Measurements from ENCODE around the gene RINT1.

- no peak for TF ChIP-seq BHLHE40 (IDR thresholded peaks at IDR 0.05; ENCODE audit: borderline replicate concordance)
- no peak for TF ChIP-seq TARDBP (IDR thresholded peaks at IDR 0.05)
- no peak for TF ChIP-seq SUZ12 (IDR thresholded peaks at IDR 0.05)
- TF ChIP-seq LEF1 (IDR thresholded peaks at IDR 0.05; ENCODE audit: borderline replicate concordance) = no peak
- no peak for TF ChIP-seq FOXM1 (IDR thresholded peaks at IDR 0.05; ENCODE audit: borderline replicate concordance)
- TF ChIP-seq ELF4 (IDR thresholded peaks at IDR 0.05) = no peak
- no peak for TF ChIP-seq PKNOX1 (IDR thresholded peaks at IDR 0.05)
- no peak for TF ChIP-seq FOXK2 (IDR thresholded peaks at IDR 0.05)
- TF ChIP-seq SP1 (IDR thresholded peaks at IDR 0.05) = no peak
- no peak for TF ChIP-seq ARNT (IDR thresholded peaks at IDR 0.05)
- TF ChIP-seq ZNF384 (IDR thresholded peaks at IDR 0.05) = no peak
- TF ChIP-seq FOXA1 (IDR thresholded peaks at IDR 0.05) = no peak
- no peak for TF ChIP-seq NFRKB (IDR thresholded peaks at IDR 0.05)
These were observed 10.1 kb upstream of the RINT1 start, which contains the start of gene PUS7 for GRCh38 chr7:105521717-105522463.

Measured in HEK293T (cell line).